GM21367 (cell line): Measurements from ENCODE around the gene NEU1.
"Not testable (repeated sequence)": the region's sequence is repeated elsewhere in the genome, so short reads cannot be mapped to it uniquely, and the experiment has no call there.

ENCODE experiments used
- ATAC-seq: cut with Tn5 transposase; IDR thresholded peaks from one replicate; pipeline ENCODE4 v1.9.1; 2021; ENCODE audit not compliant: unreplicated experiment

The NEU1 gene

DNA sequence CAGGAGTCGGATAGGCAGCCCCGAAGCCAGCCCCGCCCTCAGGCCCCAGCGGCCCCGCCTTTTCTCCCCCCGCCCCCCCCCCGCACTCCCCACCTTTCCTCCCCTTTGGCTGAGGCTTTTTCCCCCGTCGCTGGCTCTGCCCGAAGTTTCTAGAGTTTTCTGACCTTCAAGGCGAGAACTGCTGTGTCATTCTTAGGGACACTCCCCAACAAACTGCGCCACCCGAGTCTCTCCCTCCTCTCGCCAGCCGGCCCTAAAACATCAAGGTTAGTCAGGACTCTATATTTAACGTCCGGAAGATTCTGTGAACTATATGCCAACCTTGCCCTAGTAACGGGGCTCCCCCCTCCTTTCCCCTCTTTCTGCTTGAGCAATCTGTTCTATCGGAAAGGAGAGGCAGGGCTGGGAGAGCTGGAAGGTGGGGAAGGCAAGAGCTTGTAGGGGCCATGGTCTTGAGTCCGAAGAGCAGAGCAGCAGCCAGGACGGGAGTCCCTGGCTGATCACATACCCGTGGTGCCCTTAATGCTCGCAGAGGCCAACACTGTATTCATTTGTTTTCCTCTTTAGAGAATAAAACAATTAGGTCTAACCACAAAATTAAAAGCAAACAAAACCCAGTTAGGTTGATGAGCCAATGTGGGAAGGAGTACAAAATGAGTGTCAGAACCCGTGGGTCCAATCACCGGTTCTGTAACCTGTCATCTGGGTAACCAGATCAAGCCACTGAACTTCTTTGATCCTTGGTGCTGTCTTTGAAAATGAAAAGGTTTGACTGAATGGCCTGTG, 40.4 kb downstream of the NEU1 start:
- ATAC-seq = no peak

DNA sequence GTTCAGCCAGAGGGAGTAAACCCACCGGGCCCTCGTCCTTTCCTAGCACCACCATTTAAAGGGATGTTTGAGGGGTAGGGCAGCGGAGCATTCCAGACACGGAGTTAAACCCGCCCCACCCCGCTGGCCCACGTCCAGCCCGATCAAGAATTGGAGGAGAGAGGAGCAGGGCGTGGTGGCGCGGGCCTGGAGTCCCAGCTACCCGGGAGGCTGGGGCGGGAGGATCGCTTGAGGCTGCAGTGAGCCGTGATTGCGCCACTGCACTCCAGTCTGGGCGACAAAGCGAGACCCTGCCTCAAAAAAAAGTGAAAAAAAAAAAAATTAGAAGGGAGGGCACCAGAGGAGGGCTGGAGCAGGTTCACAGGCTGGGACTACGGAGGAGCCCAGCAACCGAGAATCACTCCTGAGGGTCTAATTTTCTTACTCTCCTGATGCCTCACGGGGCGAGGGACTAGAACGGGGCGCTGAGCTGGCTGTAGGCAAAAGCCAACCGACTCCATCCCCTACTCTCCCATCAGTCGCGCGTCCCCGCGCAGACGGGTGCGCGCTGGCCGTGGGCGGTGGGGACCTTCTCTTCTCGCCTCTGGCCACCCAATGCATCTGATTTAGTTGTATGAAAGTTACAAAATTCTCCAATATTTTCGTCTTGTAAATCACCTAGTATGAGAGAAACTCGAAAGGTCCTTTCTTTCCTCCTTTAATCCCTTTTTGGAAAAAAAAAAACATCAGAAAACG, 41.2 kb downstream of the NEU1 start:
- no peak for ATAC-seq

DNA sequence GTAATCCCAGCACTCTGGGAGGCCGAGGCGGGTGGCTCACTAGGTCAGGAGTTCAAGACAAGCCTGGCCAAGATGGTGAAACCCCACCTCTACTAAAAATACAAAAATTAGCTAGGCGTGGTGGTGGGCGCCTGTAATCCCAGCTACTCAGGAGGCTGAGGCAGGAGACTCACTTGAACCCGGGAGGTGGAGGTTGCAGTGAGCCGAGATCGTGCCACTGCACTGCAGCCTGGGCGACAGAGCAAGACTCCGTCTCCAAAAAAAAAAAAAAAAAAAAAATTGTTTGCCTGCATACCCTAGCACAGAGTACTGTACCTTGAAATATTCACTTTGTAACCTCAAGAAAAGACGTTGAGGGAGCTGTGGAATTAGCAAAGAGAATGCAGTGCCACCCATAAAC, 42.2 kb downstream of the NEU1 start:
- ATAC-seq = not testable (repeated sequence)

DNA sequence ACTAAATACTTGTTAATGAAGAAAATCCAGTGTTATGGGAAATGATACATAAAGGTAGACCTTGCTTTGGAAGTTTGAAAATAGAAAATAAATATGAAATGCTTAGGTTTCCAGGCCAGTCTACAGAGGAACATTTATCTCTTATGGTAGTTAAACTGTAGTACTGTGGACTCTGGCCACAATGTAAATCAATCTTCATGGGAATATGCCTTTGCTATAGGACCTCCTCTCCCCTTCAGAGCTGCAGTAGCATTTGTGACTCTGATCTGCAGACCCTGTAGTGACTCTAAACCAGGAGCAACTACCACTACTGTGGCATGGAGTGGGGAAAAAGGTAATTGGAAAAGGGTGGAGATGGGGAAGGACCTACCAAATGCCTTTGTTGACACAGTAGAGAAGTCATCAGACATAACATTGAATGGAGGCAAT, 42.7 kb downstream of the NEU1 start:
- no peak for ATAC-seq

DNA sequence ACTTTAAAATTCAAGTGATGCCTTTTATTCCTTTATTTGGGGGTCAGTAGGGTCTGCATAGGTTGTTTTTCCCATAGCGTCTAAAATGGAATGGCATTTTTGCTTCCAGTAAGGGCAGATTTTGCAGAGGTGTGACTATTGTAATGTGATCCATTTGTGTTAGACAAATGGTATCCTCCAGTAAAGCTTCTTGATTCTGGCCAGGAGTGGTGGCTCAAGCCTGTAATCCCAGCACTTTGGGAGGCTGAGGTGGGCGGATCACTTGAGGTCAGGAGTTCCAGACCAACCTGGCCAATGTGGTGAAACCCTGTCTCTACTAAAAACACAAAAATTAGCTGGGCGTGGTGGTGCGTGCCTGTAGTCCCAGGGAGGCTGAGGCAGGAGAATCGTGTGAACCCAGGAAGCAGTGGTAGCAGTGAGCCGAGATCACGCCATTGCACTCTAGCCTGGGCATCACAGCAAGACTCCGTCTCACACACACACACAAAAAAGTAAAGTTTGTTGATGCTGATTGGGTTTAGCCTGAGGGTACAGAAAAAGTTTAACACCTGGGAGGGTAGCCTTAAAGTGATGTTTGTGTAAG, 44.6 kb downstream of the NEU1 start:
- not testable (repeated sequence) for ATAC-seq

DNA sequence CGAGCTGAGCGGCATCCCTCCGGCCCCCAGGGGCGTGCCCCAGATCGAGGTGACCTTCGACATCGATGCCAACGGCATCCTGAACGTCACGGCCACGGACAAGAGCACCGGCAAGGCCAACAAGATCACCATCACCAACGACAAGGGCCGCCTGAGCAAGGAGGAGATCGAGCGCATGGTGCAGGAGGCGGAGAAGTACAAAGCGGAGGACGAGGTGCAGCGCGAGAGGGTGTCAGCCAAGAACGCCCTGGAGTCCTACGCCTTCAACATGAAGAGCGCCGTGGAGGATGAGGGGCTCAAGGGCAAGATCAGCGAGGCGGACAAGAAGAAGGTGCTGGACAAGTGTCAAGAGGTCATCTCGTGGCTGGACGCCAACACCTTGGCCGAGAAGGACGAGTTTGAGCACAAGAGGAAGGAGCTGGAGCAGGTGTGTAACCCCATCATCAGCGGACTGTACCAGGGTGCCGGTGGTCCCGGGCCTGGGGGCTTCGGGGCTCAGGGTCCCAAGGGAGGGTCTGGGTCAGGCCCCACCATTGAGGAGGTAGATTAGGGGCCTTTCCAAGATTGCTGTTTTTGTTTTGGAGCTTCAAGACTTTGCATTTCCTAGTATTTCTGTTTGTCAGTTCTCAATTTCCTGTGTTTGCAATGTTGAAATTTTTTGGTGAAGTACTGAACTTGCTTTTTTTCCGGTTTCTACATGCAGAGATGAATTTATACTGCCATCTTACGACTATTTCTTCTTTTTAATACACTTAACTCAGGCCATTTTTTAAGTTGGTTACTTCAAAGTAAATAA, 45.3 kb downstream of the NEU1 start:
- ATAC-seq = not testable (repeated sequence)

DNA sequence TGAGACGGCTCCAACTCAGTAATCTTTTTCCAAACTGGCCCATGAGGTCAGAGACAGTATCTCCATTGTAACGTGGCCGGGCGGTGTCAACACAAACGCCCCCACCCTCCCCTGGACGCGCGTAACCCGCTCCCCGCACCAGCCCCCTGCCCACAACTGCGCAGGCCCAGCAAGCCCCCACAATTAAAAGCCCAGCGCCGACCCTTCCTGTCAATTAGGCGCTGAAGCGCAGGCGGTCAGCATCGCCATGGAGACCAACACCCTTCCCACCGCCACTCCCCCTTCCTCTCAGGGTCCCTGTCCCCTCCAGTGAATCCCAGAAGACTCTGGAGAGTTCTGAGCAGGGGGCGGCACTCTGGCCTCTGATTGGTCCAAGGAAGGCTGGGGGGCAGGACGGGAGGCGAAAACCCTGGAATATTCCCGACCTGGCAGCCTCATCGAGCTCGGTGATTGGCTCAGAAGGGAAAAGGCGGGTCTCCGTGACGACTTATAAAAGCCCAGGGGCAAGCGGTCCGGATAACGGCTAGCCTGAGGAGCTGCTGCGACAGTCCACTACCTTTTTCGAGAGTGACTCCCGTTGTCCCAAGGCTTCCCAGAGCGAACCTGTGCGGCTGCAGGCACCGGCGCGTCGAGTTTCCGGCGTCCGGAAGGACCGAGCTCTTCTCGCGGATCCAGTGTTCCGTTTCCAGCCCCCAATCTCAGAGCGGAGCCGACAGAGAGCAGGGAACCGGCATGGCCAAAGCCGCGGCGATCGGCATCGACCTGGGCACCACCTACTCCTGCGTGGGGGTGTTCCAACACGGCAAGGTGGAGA, 47.4 kb downstream of the NEU1 start, which contains the start of the genes HSPA1A and HSPA1L:
Gene HSPA1A, plus strand, starts transcription at position 519 of the 814 bp plus-strand sequence. Its CDS starts 214 bp downstream, at position 733.
Gene HSPA1L, minus strand, starts transcription at position 259 of the 814 bp plus-strand sequence. CDS start 3,311 bp downstream, outside the sequence.
- no peak for ATAC-seq

DNA sequence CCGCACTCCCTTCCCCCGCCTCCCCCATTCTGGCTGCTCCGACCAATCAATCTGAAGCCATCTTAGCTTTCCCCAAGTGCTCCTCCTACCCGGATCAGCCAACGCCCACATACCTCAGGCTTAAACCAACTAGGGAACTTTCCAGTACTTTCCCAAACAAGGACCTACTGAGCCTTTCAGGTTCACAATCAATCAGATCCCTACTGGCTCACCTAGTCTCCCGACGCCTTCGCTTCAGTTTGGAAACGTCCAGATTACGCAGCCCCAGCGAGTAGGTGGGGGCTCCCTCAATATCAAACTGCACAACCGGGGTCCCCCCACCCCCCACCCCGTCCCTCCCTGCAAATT, 48.0 kb downstream of the NEU1 start:
- ATAC-seq = no peak

DNA sequence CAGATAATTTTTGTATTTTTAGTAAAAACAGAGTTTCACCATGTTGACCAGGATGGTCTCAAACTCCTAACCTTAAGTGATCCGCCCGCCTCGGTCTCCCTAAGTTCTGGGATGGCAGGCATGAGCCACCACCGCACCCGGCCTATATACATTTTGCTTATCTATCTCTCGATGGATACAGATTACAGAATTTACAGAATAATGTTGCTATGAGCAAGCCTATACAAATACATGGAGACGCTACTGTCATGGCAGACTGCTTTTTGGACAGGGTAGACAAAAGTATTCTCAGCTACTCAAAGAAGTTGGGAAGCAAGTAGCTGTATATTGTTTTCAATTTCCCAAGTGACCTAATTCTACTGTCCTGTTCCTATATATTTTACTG, 49.2 kb downstream of the NEU1 start:
- ATAC-seq = no peak

DNA sequence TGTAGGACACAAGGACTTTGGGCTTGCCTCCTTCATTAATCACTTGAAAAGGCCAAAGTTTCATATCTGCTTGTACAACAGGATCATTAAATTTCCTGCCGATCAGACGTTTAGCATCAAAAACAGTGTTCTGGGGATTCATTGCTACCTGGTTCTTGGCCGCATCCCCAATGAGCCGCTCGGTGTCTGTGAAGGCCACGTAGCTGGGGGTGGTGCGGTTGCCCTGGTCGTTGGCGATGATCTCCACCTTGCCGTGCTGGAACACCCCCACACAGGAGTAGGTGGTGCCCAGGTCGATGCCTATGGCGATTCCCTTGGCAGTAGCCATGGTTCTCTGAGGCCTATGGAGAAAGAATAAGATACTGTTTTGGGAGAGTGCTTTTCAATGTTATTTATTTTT, 51.0 kb downstream of the NEU1 start:
- ATAC-seq = no peak

DNA sequence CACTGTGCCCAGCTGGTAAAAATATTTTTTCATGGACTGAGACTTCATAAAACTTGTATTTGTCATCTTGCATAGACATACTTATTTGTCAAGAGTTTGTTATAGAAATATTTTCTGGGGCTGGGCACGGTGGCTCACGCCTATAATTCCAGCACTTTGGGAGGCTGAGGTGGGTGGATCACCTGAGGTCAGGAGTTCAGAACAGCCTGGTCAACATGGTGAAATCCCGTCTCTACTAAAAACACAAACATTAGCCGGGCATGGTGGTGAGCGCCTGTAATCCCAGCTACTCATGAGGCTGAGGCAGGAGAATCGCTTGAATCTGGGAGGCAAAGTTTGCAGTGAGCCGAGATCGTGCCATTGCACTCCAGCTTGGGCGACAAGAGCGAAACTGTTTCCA, 54.0 kb downstream of the NEU1 start:
- ATAC-seq = not testable (repeated sequence)
